ENCODE measurements around the gene USP24.

USP24 gene

GRCh38 chr1:55043726-55044125, 171.4 kb downstream of the USP24 start:
- no peak overlapping the region for H3K27ac ChIP-seq (ENCODE audit: low read depth, low read length)
- no peak for TF ChIP-seq EZH2phosphoT487 (IDR thresholded peaks at IDR 0.05; ENCODE audit: borderline replicate concordance, low read length)
- TF ChIP-seq CTCF (IDR thresholded peaks at IDR 0.05; ENCODE audit: low read depth, low read length, poor library complexity, severe bottlenecking) = no peak
- no peak overlapping the region for H3K4me3 ChIP-seq (ENCODE audit: low read length)
- no peaks in the 10 kb centered on the region for H3K9me2 ChIP-seq (replicated peaks; ENCODE audit: control insufficient read depth, low read length)
- H3K79me2 ChIP-seq (ENCODE audit: control insufficient read depth, low read length) = no peaks in the 10 kb centered on the region
- H3K9me3 ChIP-seq (ENCODE audit: control insufficient read depth, insufficient read depth, low read length) = no peaks in the 10 kb centered on the region
- no peaks in the 10 kb centered on the region for H3K36me3 ChIP-seq (ENCODE audit: control insufficient read depth, low read length)
- H3K27me3 ChIP-seq (ENCODE audit: control insufficient read depth, low read length) = peaks cover 11% of the 10 kb centered on the region
- H3K4me2 ChIP-seq (ENCODE audit: low read length) = no peak overlapping the region
- H3K4me1 ChIP-seq (ENCODE audit: control insufficient read depth, low read length) = no peaks in the 10 kb centered on the region
- H4K20me1 ChIP-seq (ENCODE audit: control insufficient read depth, insufficient read depth, low read depth, low read length) = no peaks in the 10 kb centered on the region
- no peaks in the 10 kb centered on the region for H3F3A ChIP-seq (ENCODE audit: control insufficient read depth, insufficient read depth)

GRCh38 chr1:55043011-55043410, 172.2 kb downstream of the USP24 start:
- H3K9me2 ChIP-seq (replicated peaks; ENCODE audit: control insufficient read depth, low read length) = no peaks in the 10 kb centered on the region
- H3K79me2 ChIP-seq (ENCODE audit: control insufficient read depth, low read length) = no peaks in the 10 kb centered on the region
- no peaks in the 10 kb centered on the region for H3K36me3 ChIP-seq (ENCODE audit: control insufficient read depth, low read length)
- peaks cover 13% of the 10 kb centered on the region for H3K27me3 ChIP-seq (ENCODE audit: control insufficient read depth, low read length)
- H3K27ac ChIP-seq (ENCODE audit: low read depth, low read length) = no peak overlapping the region
- no peak overlapping the region for H3K4me2 ChIP-seq (ENCODE audit: low read length)
- H3K9me3 ChIP-seq (ENCODE audit: control insufficient read depth, insufficient read depth, low read length) = no peaks in the 10 kb centered on the region
- H4K20me1 ChIP-seq (ENCODE audit: control insufficient read depth, insufficient read depth, low read depth, low read length) = no peaks in the 10 kb centered on the region
- no peaks in the 10 kb centered on the region for H3K4me1 ChIP-seq (ENCODE audit: control insufficient read depth, low read length)
- no peak overlapping the region for H3K4me3 ChIP-seq (ENCODE audit: low read length)
- no peaks in the 10 kb centered on the region for H3F3A ChIP-seq (ENCODE audit: control insufficient read depth, insufficient read depth)
- TF ChIP-seq EZH2phosphoT487 (IDR thresholded peaks at IDR 0.05; ENCODE audit: borderline replicate concordance, low read length) (no peak), CTCF (IDR thresholded peaks at IDR 0.05; ENCODE audit: low read depth, low read length, poor library complexity, severe bottlenecking) (no peak)

GRCh38 chr1:55041613-55042012, 173.6 kb downstream of the USP24 start:
- no peaks in the 10 kb centered on the region for H4K20me1 ChIP-seq (ENCODE audit: control insufficient read depth, insufficient read depth, low read depth, low read length)
- no peak overlapping the region for H3K4me3 ChIP-seq (ENCODE audit: low read length)
- no peak overlapping the region for H3K27ac ChIP-seq (ENCODE audit: low read depth, low read length)
- H3K27me3 ChIP-seq (ENCODE audit: control insufficient read depth, low read length) = peaks cover 13% of the 10 kb centered on the region
- TF ChIP-seq EZH2phosphoT487 (IDR thresholded peaks at IDR 0.05; ENCODE audit: borderline replicate concordance, low read length) (no peak), CTCF (IDR thresholded peaks at IDR 0.05; ENCODE audit: low read depth, low read length, poor library complexity, severe bottlenecking) (no peak)
- no peak overlapping the region for H3K4me2 ChIP-seq (ENCODE audit: low read length)
- no peaks in the 10 kb centered on the region for H3K36me3 ChIP-seq (ENCODE audit: control insufficient read depth, low read length)
- H3K79me2 ChIP-seq (ENCODE audit: control insufficient read depth, low read length) = no peaks in the 10 kb centered on the region
- no peaks in the 10 kb centered on the region for H3F3A ChIP-seq (ENCODE audit: control insufficient read depth, insufficient read depth)
- H3K9me2 ChIP-seq (replicated peaks; ENCODE audit: control insufficient read depth, low read length) = no peaks in the 10 kb centered on the region
- H3K9me3 ChIP-seq (ENCODE audit: control insufficient read depth, insufficient read depth, low read length) = no peaks in the 10 kb centered on the region
- no peaks in the 10 kb centered on the region for H3K4me1 ChIP-seq (ENCODE audit: control insufficient read depth, low read length)

All from DOHH2 (cell line).